AG04450 (cell line): ENCODE results near the gene AUTS2. TPM values are rescaled to one million over a fixed set of nuclear protein-coding genes. Genes with fewer than 3 reads are reported as not detected.
A peak's percentile ranks its signal among the peaks of the same experiment; 100 is the strongest.

ENCODE experiments used
- CTCF ChIA-PET: fragments of 300-600, 350-600 bp; formaldehyde crosslinking; extraction: SDS; loops from one replicate; lab custom pipeline; 2022; ENCODE audit warnings: antibody characterized with exemption, inconsistent platforms; lab: Charles Lee
- POLR2A ChIA-PET: fragments of 350-600 bp; formaldehyde crosslinking; extraction: SDS; loops from one replicate; lab custom pipeline; 2021; ENCODE audit warnings: antibody characterized with exemption, inconsistent platforms; lab: Yijun Ruan, JAX
- DNase-seq: peaks from one replicate; pipeline ENCODE4 v3.0.0-alpha.2; 2011; ENCODE audit warnings: low read depth, low spot score
- H3K27ac ChIP-seq: one replicate; pipeline ENCODE4 v1.5.1; 2012; ENCODE audit warnings: low read depth, low read length, control low read depth
- H3K27me3 ChIP-seq: one replicate; pipeline ENCODE4 v1.6.0; 2012; ENCODE audit warnings: low read length; ENCODE audit not compliant: control insufficient read depth, insufficient read depth
- H3K4me3 ChIP-seq: 2 replicates; pipeline ENCODE4 v1.5.1; 2011; ENCODE audit warnings: mild to moderate bottlenecking, low read depth, low read length, control low read depth
- H3K9me3 ChIP-seq: 2 replicates; pipeline ENCODE4 v1.5.1; 2012; ENCODE audit warnings: low read length; ENCODE audit not compliant: control insufficient read depth, insufficient read depth
- polyA plus RNA-seq: library from polyadenylated mRNA; depleted of rRNA; stranded (reverse); fragments of >200 nt; gene quantifications from 2 replicates; pipeline ENCODE4 v1.2.3, GENCODE V29; 2011
- TF ChIP-seq, protein P1 (sequence below): IDR thresholded peaks from 2 replicates; pipeline ENCODE4 v1.5.1; 2011; ENCODE audit warnings: low read depth, low read length, control low read depth, inconsistent platforms

Gene AUTS2
- polyA plus RNA-seq, 1 experiment, result 1.5 TPM

DNA sequence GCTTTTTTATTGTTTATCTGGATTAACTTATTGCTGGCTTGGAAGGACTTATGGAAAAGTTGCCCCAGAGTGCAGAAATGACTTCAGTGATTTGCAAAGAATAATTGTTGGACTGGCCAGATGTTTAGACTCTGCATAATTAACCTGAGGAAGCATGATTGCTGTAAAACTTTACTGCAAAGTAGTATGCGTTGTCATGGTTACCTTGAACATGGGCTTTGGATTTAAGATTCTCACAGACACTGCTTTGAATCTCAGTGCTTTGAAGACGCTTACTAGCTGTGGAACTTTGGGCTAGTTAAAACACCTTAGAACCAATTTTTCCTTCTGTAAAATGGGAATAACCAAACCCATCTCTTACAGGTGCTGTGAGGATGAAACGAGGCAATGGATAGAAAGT is 1108.4 kb downstream of the AUTS2 start:
- TF ChIP-seq, protein P1, sequence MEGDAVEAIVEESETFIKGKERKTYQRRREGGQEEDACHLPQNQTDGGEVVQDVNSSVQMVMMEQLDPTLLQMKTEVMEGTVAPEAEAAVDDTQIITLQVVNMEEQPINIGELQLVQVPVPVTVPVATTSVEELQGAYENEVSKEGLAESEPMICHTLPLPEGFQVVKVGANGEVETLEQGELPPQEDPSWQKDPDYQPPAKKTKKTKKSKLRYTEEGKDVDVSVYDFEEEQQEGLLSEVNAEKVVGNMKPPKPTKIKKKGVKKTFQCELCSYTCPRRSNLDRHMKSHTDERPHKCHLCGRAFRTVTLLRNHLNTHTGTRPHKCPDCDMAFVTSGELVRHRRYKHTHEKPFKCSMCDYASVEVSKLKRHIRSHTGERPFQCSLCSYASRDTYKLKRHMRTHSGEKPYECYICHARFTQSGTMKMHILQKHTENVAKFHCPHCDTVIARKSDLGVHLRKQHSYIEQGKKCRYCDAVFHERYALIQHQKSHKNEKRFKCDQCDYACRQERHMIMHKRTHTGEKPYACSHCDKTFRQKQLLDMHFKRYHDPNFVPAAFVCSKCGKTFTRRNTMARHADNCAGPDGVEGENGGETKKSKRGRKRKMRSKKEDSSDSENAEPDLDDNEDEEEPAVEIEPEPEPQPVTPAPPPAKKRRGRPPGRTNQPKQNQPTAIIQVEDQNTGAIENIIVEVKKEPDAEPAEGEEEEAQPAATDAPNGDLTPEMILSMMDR, result no peak
- POLR2A ChIA-PET, result no interaction called here
- CTCF ChIA-PET, result interaction anchor here (1.3 kb wide), 1 partner anchor 9 kb away, joined by 6 read pairs; no protein-coding TSS in a partner anchor
- no peak for DNase-seq
- Histone ChIP-seq H3K4me3 (no peak overlapping the region), H3K9me3 (no peaks in the 10 kb centered on the region), H3K27me3 (no peaks in the 10 kb centered on the region), H3K27ac (no peak overlapping the region)

DNA sequence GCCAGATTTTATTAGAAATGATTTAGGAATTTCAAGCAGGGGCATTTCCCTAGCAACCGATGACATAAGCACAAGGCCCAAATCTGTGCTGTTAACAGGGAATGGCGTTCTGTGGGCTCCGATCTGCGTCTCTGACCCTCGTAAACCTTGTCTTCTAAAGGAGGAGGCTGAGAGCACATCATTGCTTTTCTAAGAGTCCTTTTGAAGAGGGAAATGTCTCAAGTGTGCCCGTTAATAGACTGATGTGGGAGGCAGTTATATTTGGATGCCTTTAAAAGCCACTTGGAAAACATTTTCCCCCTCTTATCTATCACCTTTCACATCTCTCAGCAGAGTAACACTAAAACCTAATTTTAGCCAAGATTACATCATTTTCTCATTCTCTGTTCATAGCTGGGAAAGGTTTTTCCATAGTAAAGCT is 1109.6 kb downstream of the AUTS2 start:
- DNase-seq, result no peak
- no peaks in the 10 kb centered on the region for H3K27me3 ChIP-seq
- no peak overlapping the region for H3K4me3 ChIP-seq
- H3K9me3 ChIP-seq, result no peaks in the 10 kb centered on the region
- TF ChIP-seq, protein P1, result no peak
- H3K27ac ChIP-seq, result no peak overlapping the region
- ChIA-PET CTCF (interaction anchor here (0.7 to 4.0 kb wide), 4 partner anchors 9 to 14 kb away, joined by 3 to 16 read pairs (median 4); no protein-coding TSS in a partner anchor), POLR2A (no interaction called here)

DNA sequence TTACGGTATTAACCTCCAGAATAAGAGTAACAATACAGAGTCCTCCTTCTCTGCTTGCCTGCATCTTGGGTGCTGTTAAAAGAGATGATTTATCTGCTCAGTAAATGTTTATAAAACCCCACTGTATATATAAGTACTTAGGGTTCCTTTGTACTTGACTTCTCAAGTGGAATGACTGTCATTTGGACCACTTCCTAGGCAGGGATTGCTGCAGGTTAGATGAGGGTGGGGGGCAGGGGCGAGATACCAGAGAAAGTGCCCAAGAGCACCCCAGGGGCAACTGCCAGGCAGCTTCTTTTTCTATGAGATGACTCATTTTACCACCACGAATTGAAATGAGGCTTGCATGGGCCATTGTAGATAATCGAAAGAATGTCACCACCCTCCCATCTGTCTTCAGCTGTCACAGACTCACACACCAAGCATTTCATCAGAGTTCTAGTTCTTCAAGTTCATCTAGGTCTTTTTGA is 1111.8 kb downstream of the AUTS2 start:
- Histone ChIP-seq H3K27me3 (no peaks in the 10 kb centered on the region), H3K9me3 (no peaks in the 10 kb centered on the region), H3K4me3 (no peak overlapping the region), H3K27ac (no peak overlapping the region)
- peak; percentile 37 for DNase-seq
- TF ChIP-seq, protein P1, result no peak
- POLR2A ChIA-PET, result no interaction called here
- CTCF ChIA-PET, result interaction anchor here (4.0 kb wide), 1 partner anchor 12 kb away, joined by 16 read pairs; no protein-coding TSS in a partner anchor

DNA sequence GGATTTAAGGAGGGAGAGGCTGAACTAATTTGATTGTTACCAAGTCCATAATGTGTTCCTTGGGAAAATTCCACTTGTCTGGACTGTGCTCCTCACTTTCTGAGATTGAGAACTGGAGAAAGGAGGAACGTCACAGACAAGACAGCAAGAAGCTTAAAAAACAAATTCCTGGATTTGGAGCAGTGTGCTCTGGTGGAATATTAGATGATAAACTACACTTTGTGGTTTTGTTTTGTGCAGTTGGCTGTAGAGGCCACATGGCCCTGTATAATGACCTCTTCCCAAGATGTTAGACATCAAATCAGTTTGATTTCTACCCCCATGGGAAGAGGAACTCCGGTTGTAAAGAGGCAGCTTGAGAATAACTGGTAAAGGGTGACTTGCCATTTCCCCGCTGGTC is 1112.4 kb downstream of the AUTS2 start:
- H3K27me3 ChIP-seq, result no peaks in the 10 kb centered on the region
- TF ChIP-seq, protein P1, result no peak
- no peak overlapping the region for H3K4me3 ChIP-seq
- CTCF ChIA-PET, result interaction anchor here (0.5 to 4.0 kb wide), 2 partner anchors 12 to 1021 kb away, joined by 6 to 16 read pairs; no protein-coding TSS in a partner anchor
- no peaks in the 10 kb centered on the region for H3K9me3 ChIP-seq
- no peak for DNase-seq
- POLR2A ChIA-PET, result no interaction called here
- no peak overlapping the region for H3K27ac ChIP-seq

DNA sequence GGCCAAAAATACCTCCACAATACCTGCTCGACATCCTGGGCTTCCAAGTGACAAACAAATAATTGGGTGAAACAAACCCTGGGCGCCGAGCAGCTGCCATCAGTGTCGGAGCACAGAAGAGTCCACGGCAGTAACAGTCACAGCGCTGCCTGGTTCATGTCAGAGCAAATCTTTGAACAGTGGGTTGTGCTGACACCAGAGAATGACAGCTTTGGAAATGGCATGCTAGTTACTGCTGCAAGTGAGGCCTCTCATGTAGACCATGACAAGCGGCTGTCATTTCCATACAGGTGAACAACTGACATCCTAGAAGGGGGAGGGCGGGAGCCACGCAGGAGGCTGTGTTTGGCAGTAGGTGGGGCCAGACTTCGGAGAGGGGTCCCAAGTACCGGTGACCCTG is 1113.2 kb downstream of the AUTS2 start:
- H3K27ac ChIP-seq, result no peak overlapping the region
- POLR2A ChIA-PET, result no interaction called here
- H3K27me3 ChIP-seq, result no peaks in the 10 kb centered on the region
- CTCF ChIA-PET, result interaction anchor here (4.0 kb wide), 1 partner anchor 13 kb away, joined by 16 read pairs; no protein-coding TSS in a partner anchor
- H3K4me3 ChIP-seq, result no peak overlapping the region
- TF ChIP-seq, protein P1, result no peak
- no peaks in the 10 kb centered on the region for H3K9me3 ChIP-seq
- DNase-seq, result no peak
